HG03159 (cell line): ENCODE data around the gene TPM3.
"Not testable (repeated sequence)": the region's sequence is repeated elsewhere in the genome, so short reads cannot be mapped to it uniquely, and the experiment has no call there.

Experiments used
- ATAC-seq: cut with Tn5 transposase; IDR thresholded peaks from one replicate; pipeline ENCODE4 v1.9.1; 2021; ENCODE audit warnings: mild to moderate bottlenecking, moderate library complexity; ENCODE audit not compliant: unreplicated experiment

TPM3 gene

DNA sequence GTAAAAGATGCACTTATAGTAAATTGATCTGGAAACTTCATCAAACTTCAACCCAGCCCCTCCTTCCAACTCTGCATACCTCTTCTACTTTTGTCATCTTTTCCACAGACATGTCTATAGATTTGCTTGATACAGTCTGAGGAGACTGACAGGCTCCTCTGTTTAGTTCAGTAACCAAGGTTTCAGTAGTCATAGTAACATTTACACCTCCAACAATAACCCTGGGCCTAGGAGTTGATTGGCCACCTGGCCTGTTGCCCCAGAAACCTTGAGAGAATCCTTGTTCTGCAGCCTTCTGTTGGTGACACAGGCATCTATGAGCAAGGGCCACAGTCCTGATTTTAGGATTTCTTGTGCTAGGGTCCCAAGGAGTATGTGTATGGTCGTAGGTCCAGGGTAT is 14.3 kb upstream of the TPM3 start, which contains the start of gene CFAP141:
Gene CFAP141, minus strand, starts transcription at position 138 of the 400 bp plus-strand sequence. Its CDS starts 26 bp downstream, at position 112.
- no peak for ATAC-seq

DNA sequence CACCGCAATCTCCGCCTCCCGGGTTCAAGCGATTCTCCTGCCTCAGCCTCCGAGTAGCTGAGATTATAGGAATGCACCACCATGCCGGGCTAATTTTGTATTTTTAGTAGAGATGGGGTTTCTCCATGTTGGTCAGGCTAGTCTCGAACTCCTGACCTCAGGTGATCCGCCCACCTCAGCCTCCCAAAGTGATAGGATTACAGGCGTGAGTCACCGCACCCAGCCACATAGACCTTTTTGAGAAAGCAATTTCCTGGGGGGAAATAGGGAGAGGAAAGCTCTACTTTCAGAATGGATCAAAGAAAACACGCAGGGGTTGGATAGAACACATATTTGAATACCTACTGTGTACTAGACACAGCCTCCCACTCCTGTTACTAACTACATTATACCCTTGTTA is 13.9 kb upstream of the TPM3 start:
- ATAC-seq, result not testable (repeated sequence)

DNA sequence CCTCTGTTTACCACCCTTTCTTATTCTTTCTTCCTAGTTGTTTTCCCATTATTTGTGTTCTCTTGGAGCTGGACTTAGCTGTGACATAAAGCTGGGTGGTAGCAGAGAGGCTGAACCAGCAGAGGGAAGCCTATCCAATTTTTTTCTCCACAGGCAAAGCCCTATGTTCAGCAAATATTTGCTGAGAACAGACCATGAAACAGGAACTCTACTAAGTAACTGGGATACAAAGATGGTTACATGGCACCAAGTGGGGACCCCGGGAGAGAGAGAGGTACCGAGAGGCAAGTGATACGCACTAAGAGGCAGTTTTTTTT is 7.6 kb upstream of the TPM3 start:
- no peak for ATAC-seq

DNA sequence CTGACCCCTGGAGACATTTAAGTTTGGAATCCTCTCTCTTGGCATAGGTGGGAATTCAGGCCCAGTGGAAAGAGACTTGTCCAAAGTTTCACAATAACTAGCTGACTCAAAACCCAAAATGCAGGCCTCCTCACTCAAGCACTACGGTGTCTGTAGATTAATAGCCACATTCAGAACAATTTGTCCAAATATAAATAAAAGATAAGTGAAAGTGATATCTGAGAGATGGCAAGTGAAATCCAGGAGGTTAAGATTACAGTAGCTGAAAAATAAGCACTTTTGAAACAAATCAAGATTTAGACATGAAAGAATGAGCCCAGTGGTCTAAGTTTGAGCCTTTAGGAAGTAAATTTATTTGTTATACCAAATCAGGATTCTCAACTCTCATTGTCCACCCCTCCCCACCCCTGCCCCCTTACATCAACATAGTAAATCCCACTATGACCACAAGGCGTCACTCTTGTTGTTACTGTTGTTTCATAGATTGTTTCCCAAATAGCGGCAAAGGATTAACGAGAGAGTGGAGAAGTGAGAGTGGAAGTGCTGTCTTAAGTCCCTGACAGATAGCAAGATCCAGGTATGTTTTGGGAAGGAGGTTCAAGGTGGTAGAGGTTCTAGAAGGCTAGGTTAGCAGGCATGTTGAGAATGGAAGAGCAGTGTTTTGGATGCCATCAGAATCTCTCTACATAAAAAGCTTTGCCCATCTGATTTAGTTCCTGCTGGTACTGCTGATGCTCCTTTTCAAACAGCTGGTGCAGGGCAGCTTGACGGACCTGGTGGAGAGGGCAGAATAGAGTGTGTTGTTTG is 7.1 kb upstream of the TPM3 start:
- ATAC-seq, result no peak

DNA sequence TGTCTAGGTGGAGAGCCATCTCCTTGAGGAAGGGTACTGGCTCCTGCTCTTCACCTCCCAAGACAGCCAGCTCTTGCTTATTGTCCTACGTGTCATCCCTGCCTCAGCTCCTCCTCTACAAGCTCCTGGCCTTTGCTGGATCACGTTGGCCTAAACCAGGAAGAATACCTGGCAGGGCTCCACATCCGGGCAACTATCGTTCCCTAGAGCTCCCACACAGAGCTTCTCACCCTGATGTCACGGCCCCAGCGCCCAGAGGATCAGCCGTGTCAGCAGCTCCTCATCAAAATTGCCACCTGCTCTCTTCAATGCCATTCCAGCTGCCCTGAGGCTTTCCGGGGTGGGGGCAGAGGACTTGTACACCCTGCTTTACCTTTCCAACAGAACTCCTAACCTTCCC is 1.9 kb upstream of the TPM3 start:
- no peak for ATAC-seq

DNA sequence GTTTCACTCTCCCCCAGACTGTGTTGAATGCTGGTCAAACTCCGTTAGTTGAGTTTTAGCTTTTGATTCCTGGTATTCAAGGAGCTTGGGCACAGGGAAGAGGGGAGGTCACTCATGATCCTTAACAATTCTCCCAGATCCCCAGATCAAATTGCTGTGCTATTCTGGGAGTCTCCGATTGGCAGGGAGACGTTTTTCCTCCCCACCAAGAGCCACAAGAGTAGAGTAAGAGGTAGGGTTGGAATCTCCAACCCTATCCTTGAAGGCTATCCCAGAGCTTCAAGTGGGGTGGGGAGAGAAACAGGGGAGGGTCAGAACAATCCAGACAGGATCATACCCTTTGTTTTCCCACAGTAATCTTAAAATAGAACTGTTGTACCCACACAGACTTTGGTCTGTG is 576 bp upstream of the TPM3 start:
- ATAC-seq, result no peak

DNA sequence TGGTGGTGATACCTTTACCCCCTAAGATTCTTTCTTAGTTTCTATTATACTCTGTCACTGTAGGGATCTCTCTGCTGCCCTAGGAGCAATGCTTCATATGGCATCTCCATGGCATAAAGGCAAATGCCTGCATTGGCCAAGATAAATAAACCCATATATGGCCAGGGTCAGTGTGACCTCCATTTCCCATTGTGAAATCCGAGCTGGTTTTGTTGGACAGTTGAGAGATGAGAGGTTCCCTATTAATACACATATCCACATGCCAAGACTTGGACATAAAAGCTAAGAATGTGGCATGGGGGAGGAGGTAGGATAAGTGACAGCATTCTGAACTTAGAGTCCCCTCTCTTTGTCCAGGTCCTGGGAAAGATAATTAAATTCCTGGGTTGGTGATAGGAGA is 1.4 kb downstream of the TPM3 start:
- no peak for ATAC-seq

DNA sequence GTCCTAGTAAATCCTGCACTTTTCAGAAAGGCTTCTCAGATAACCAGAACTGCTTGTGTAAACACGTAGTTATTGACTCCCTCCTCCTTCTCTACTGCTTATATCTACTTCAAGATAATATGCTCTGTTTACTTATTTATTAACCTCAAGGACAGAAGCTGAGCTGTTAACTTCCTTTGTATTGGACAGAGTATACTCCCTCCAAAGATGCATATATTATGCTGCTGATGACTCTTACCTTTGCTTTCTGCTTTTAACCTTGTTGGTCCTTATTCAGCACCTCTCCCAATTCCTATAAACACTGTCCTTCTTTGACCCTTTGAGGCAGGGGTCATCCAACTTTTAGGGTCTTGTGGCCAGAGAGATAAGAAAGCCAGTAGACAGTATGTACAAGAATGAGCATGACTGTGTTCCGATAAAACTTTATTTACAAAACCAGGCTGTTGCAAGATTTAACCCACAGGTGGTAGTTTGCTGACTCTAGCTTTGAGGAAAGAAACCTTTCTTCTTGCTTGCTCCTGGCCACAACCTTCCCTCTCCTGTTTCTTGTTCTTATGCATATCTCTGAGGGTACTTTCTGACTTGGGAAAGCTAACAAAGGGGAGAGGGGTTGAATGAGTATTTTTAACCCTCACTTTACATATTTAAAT is 4.9 kb downstream of the TPM3 start:
- ATAC-seq, result no peak

DNA sequence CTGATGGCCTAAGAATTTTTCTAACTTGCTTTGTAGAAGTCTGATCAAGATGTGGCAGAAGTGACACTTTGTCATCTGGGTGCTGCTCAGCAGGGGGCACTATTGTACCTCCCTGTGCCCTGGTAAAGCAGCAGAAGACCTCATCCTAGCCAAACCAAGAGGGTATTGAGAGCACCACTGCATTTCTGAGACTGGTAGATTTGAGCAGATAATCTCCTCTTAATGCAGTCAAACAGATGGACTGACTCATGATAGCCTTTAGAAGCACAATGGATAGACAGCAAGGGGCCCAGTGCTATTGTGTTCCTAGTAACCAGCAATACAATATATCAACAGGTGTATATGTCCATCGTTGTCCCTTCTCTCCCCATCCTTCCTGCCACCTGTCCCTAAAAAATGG is 5.7 kb downstream of the TPM3 start:
- ATAC-seq, result no peak

DNA sequence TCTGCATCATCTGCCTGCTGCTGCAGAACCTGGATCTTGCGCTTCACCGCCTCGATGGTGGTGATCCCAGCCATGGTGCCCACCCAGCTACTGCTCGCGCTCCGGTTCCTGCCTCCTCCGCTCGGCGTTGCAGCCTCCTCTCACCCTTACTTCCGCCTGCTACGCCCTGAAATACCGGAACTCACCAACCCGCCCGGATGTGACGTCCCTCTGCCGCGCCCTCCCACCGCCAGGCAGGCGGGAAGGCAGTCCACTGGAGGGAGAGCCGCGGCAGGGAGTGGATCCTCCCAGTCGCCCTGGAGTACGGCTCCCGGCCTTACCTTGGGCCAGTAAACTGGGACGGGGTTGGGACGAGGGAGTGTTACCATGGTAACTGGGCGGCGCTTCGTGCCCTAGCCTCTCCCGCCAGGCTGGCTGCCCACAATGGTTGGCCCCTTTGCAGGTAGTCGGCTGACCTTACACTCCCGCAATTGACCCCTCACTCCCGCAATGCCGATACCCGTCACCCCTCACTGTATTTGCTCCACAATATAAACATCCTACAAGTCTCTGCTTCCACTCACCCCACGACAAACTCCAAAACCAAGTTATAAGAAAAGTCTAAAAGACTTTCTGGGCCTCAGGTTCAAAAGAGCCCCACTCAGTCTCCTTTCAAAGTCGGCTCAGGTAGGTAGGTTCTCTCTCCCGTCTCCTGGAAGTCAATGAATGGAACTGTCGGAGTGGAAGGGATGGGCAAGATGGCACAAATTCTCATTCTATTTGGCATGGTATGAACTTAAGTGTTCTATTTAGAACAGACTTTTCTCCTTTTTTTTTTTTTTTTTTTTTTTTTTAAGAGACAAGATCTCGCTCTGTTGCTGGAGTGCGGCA is 8.6 kb downstream of the TPM3 start:
- ATAC-seq, result peak; percentile 73

DNA sequence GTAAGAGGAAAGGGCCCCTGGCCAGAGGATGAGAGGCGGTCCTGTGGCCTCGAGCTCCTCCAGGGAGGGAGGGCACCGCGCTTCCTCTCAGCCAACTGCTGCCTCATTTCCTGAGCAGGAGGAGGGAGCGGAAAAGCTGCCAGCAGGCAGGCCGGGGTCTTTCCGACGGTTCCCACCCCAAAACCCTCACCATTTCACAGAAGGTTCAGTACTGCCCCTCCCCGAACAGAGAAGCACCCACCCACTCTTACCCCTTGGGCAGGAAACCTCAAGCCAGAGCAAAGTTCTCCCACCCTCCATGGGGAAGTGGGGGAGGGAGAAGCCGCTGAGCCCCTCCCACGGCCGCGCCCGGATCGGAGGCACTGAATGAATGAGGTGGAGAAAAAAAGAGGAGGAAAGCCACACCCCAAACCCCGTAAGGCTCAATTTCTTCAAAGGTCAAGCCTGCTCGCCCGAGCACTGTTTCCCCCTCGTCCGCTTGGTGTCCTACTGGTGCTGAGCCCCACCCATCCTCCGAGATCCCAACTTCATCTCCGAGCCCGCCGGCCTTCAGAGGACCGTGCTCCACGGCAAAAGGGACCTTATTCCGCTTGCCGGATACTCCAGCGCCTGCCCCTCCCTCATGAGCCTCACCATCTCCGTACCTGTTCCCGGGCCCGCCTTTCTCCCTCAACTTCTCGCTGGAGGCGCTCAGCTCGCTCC is 9.4 kb downstream of the TPM3 start:
- ATAC-seq, result peak; percentile 32

DNA sequence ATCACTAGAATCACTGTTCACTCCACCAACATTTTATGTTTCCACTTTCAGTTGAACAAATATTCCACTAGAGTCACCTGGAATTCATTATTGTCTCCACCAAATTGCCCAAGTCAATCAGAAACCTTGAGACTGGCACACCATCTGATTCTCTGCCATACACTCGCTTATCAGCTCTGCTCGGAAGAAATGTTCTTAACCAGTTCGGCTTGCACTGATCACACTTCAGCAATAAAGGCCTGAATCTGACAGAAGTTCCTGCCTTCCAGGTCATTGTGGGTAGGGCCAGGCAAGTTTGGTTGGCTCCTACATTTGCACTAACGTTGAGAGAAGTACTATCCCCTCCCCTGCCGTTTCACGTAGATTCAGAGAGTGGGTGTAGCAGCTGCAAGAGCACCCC is 10.0 kb downstream of the TPM3 start:
- ATAC-seq, result no peak

DNA sequence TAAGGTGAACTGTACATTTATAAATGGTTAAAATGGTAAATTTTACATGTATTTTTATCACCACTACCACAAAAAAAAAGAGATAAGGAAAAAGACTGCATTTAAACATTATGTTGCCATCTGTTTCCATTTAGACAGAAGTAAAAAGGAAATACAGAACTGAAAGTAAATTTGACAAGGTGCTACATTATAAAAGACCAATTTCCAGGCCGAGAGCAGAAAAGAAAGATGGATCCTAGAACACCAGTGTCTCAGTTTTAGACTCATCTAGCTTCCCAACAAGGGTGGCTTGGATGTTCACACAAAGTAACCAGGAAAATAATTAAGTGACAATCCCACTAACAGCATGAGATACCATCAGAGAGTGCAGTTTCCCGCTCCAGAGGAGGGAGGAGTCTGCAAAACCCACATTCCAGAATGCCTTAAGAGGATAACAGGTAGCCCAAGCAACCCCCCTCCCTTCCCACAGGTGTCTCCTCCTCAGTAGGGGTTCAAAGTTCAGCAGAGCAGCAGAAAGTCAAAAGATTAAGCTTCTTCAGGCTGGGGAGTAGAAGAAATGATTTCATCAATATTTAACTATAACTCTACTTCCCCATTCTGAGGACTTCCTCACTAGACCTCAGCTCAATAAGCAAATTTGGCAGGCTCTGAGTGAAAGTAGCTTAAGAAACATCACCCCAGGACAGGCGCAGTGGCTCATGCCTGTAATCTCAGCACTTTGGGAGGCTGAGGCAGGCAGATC is 11.8 kb downstream of the TPM3 start:
- peak; percentile 36 for ATAC-seq

DNA sequence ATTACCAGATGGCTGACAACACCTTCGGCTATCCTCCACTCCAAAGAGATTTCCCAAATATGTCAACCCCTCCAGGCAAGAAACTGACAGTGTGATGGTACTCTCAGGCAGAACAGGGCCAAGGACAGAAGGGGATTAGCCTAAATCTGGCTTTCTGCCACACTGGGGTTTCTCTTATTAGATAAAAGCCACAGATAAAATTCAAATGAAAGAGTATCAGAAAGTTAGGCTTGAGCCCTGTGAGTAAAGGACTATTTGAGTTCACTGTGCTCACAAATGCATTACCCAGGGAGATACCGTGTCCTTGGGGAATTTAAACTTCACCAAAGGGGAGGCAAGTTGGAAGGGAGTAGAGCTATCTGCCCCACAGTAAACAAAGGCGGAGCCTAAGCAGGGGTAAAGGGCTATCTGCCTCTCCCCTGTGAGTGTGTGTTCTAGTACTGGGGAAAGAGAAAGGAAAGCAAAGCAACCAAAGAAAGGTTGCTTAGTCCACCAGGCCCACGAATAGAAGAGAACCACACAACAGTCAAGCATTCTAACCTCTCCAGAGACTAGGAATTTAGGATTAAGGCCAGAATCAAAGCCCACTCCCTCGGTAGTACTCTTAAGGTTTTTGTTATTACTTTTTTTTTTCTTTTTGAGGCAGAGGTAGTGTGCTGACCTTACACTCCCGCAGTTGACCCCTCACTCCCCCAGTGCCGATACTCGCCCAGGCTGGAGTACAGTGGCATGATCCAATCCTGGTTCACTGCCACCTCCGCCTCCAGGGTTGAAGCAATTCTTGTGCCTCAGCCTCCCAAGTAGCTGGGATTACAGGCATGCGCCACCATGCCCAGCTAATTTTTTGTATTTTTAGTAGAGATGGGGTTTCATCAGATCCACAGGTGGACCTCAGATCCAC is 12.7 kb downstream of the TPM3 start:
- ATAC-seq, result no peak

DNA sequence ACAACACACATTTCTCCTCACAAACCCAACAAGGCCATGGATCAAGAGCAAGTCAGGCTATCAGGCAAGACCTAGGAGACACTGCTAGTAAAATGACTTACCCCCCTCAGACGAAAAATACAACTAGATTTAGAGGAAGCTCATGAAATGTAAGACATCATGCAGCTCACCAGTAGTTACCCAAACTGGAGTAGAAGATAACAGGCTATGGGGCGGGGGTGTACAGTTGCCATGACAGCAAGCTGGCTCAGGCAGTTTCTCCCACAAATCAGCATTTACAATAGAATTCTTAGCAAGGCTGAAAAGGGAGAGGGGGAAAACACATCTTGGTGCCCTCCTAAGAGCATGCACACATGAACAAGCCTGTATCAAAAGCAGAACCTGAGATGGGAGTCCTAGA is 13.9 kb downstream of the TPM3 start:
- no peak for ATAC-seq

DNA sequence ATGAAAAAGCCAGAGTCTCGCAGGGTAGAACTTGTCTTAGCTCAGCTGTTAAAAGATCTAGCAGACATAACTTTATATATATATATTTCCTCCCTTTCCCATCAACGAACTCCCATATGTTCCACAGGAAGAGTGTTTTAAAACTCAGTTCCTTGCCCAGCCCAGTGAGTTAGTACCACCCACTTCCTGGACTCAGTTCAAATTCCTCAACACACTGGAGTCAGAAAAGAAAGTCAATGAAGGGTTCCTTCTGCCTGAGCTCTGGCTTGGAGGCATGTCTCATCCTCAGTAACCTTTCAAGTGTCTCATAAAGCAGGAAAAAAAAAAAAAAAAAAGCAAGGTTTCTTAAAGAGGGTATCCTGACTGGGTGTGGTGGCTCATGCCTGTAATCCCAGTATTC is 15.6 kb downstream of the TPM3 start:
- no peak for ATAC-seq

DNA sequence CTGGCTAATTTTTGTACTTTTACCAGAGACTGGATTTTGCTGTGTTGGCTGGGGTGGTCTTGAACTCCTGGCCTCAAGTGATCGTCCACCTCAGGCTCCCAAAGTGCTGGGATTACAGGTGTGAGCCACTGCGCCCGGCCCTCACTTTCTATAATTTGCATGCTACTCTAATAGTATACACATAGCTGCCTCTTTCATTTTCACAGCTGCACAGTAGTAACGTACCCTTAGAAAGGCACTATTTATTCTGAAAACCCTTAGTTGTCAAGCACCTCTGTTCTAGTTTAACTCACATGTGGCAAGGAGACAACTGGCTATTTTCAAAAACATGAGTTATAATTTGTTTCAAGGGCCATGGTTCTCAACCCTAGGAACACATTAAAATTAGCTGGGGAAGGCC is 17.2 kb downstream of the TPM3 start:
- ATAC-seq, result no peak

DNA sequence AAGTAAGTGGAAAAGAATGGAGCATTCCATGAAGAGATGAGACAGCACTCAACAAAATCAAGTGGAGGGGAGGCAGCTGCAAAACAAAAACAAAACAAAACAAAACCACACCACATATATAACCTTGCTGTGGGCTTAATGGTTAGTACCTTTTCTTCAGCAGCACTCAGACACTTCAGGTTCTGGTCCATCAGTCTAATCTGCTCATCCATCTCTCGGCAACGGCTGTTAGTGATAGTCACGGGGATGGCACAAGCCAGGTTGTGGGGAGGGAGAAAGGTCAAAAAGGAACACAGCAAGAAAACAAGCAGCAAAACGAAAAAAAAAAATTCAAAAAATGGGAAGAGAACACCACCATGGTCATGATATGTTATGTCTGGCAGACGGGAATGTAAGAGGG is 20.0 kb downstream of the TPM3 start:
- no peak for ATAC-seq

DNA sequence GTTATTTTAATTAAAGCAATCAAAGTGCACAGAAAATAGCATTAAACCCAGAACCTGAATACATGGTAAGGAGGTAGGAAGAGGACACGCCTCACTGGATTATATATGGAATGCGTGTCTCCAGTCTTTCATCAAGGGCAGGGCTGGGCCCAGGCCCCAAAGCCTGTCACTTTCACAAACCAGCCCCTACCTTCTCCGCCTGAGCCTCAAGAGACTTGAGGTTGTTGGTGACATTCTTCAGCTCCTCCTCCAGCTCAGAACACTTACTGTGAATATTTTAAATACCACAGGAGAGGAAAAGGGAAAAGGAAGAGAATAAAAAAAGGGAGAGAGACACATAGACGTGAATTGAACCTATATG is 20.7 kb downstream of the TPM3 start:
- no peak for ATAC-seq
